ENCODE data around the gene WDFY3.

The WDFY3 gene

GRCh38 chr4:84718699-84719098 lies 247.8 kb downstream of the WDFY3 start:
- Histone ChIP-seq H3K27me3 (ENCODE audit: insufficient read depth, poor library complexity, severe bottlenecking) (no peaks in the 10 kb centered on the region), H3K4me3 (replicated peaks; ENCODE audit: insufficient read depth, low read length) (no peak overlapping the region), H3K27ac (replicated peaks) (no peak overlapping the region)
- TF ChIP-seq SPI1 (IDR thresholded peaks at IDR 0.05; ENCODE audit: borderline replicate concordance, low read depth) (no peak), POLR2AphosphoS5 (IDR thresholded peaks at IDR 0.05; ENCODE audit: low read depth) (no peak), CTCF (IDR thresholded peaks at IDR 0.05; ENCODE audit: insufficient read depth, low read length) (no peak), GABPA (IDR thresholded peaks at IDR 0.05; ENCODE audit: low read depth) (no peak)
- TF ChIP-seq, protein P1, sequence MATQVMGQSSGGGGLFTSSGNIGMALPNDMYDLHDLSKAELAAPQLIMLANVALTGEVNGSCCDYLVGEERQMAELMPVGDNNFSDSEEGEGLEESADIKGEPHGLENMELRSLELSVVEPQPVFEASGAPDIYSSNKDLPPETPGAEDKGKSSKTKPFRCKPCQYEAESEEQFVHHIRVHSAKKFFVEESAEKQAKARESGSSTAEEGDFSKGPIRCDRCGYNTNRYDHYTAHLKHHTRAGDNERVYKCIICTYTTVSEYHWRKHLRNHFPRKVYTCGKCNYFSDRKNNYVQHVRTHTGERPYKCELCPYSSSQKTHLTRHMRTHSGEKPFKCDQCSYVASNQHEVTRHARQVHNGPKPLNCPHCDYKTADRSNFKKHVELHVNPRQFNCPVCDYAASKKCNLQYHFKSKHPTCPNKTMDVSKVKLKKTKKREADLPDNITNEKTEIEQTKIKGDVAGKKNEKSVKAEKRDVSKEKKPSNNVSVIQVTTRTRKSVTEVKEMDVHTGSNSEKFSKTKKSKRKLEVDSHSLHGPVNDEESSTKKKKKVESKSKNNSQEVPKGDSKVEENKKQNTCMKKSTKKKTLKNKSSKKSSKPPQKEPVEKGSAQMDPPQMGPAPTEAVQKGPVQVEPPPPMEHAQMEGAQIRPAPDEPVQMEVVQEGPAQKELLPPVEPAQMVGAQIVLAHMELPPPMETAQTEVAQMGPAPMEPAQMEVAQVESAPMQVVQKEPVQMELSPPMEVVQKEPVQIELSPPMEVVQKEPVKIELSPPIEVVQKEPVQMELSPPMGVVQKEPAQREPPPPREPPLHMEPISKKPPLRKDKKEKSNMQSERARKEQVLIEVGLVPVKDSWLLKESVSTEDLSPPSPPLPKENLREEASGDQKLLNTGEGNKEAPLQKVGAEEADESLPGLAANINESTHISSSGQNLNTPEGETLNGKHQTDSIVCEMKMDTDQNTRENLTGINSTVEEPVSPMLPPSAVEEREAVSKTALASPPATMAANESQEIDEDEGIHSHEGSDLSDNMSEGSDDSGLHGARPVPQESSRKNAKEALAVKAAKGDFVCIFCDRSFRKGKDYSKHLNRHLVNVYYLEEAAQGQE (IDR thresholded peaks at IDR 0.05; ENCODE audit: insufficient replicate concordance, low read depth): no peak
- no peak for DNase-seq (ENCODE audit: low read depth in 1 of 2, low spot score in 1 of 2)

DNA sequence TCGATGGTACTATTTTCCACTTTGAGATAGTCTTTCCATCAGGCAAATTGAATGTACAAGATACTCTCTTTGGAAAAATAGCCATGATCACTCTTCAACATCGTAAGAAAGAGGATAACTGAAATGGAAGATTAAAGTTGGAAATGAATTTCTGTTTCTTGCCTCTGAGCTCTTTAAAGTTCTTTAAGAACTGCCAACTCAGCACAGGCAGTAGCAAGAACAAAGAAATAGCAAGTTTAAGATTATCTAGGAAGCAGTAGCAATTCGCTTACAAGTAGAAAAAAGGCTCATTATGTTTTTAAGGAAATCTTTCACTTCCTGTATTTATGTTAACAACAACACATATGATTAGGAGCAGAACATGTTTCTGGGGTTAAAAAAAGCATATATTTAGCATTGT lies 255.9 kb downstream of the WDFY3 start:
- H3K27me3 ChIP-seq (ENCODE audit: insufficient read depth, poor library complexity, severe bottlenecking): no peaks in the 10 kb centered on the region
- no peak for DNase-seq (ENCODE audit: low read depth in 1 of 2, low spot score in 1 of 2)
- H3K4me3 ChIP-seq (replicated peaks; ENCODE audit: insufficient read depth, low read length): no peak overlapping the region
- H3K27ac ChIP-seq (replicated peaks): no peak overlapping the region
- TF ChIP-seq GABPA (IDR thresholded peaks at IDR 0.05; ENCODE audit: low read depth): no peak
- TF ChIP-seq, protein P1 (IDR thresholded peaks at IDR 0.05; ENCODE audit: insufficient replicate concordance, low read depth): no peak
- TF ChIP-seq POLR2AphosphoS5 (IDR thresholded peaks at IDR 0.05; ENCODE audit: low read depth): no peak
- no peak for TF ChIP-seq SPI1 (IDR thresholded peaks at IDR 0.05; ENCODE audit: borderline replicate concordance, low read depth)
- TF ChIP-seq CTCF (IDR thresholded peaks at IDR 0.05; ENCODE audit: insufficient read depth, low read length): no peak

GRCh38 chr4:84708406-84709135 lies 257.9 kb downstream of the WDFY3 start:
- H3K27me3 ChIP-seq (ENCODE audit: insufficient read depth, poor library complexity, severe bottlenecking): no peaks in the 10 kb centered on the region
- H3K27ac ChIP-seq (replicated peaks): no peak overlapping the region
- TF ChIP-seq CTCF (IDR thresholded peaks at IDR 0.05; ENCODE audit: insufficient read depth, low read length) (no peak), SPI1 (IDR thresholded peaks at IDR 0.05; ENCODE audit: borderline replicate concordance, low read depth) (no peak), GABPA (IDR thresholded peaks at IDR 0.05; ENCODE audit: low read depth) (no peak), POLR2AphosphoS5 (IDR thresholded peaks at IDR 0.05; ENCODE audit: low read depth) (no peak)
- TF ChIP-seq, protein P1 (IDR thresholded peaks at IDR 0.05; ENCODE audit: insufficient replicate concordance, low read depth): no peak
- no peak for DNase-seq (ENCODE audit: low read depth in 1 of 2, low spot score in 1 of 2)
- no peak overlapping the region for H3K4me3 ChIP-seq (replicated peaks; ENCODE audit: insufficient read depth, low read length)

All from HL-60 (cell line).